GM19328 (cell line): ENCODE measurements around the gene SCN3A.

Experiments
- ATAC-seq: cut with Tn5 transposase; IDR thresholded peaks from one replicate; pipeline ENCODE4 v1.9.1; 2021; ENCODE audit warnings: mild to moderate bottlenecking, moderate library complexity; ENCODE audit not compliant: unreplicated experiment

SCN3A gene

DNA sequence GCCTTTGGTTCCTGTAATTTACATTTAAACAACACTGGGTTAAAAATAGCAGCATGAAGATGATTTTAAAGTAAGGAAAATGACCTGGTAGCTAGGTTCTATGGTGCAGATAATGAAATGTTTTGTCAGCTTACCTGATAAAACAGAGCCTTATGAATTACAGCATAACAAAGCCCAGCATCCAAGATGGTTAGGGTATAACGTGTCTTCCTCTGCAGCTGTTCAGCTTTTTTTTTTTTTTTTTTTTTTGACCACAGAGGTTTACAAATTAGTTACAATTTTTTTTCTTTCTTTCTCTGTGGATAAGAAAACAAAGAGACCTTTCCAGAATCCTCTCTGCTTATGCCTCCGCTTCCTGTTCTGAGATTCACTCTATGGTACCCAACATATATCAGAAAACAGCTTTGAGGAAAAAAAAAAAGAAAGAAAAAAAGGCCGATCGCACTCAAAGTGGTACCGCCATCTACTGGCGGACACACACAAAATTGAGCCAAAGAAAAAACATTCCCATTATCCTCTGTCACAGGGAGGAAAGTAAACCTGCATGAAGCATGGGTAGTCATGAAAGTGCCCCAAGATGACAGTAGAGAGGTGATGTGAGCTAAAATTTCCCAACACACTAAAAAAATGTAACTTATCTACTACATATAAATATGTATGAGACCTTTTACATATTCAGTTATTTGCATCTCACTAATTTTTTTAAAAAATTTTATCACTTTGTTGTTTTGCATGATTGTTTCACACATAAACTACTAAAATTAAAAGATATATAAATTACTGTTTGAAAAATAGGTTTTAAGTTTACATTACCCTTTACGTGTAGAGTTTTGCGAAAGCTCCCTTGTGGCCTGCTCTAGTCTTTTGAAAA, at the start of gene SCN3A:
SCN3A (minus strand) TSS at position 362 of the 871 bp plus-strand sequence. CDS start 27,656 bp downstream, outside the sequence.
- ATAC-seq = peak; percentile 56

DNA sequence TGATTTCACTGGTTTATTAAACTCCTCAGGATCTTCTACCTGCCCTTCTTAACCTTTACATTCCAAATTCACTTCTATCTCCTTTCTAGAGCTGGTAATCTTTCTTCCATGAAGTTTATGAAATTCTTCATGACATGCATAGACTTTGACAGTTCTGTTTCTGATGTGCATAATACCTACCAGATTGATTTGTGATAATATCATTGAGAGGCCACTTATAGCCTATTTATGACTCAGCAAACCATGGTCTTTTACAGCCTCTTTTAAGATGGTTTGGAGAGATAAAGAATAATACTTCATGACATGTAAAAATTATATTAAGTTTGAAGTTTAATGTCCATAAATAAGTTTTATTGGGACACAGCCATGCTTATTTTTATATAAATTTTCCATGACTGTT, 49.3 kb upstream of the SCN3A start:
- no peak for ATAC-seq

DNA sequence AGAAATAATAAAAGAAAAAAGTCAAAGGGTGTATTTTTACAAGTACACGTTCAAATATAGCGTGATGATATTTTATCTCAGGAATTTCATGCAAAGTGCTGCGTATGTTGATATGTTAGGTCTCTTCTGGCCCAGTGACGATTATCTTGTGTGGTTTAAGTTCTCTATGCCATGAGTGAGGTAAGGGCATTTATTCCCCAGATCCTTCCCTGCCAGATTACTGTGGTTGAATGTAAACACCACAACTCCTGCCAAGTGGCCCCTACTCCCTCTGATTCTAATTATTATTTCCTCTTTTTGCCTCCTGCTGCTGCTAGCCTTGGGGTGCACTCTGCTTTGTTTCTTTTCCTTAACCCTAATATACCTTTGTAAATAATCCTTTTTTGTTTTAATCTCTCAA, 47.5 kb upstream of the SCN3A start:
- ATAC-seq = no peak

DNA sequence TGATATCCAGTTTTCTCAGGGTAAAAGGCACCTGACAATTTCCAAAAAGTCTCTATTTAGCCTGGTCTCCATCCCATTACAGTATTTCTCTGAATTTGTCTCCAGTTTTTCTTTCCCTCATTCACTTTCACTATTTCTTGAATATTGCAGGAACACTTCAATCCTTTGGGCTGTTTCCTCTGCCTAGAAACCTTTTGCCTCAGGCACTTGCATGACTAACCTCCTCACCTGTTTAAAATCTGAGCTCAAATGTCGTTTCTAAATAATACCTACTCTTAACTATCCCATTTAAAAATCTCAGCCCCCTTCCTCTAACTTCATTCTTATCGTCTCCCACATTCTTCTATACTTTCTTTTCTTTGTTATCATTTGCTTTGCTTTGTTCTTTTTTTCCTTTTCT, 44.4 kb upstream of the SCN3A start:
- no peak for ATAC-seq

DNA sequence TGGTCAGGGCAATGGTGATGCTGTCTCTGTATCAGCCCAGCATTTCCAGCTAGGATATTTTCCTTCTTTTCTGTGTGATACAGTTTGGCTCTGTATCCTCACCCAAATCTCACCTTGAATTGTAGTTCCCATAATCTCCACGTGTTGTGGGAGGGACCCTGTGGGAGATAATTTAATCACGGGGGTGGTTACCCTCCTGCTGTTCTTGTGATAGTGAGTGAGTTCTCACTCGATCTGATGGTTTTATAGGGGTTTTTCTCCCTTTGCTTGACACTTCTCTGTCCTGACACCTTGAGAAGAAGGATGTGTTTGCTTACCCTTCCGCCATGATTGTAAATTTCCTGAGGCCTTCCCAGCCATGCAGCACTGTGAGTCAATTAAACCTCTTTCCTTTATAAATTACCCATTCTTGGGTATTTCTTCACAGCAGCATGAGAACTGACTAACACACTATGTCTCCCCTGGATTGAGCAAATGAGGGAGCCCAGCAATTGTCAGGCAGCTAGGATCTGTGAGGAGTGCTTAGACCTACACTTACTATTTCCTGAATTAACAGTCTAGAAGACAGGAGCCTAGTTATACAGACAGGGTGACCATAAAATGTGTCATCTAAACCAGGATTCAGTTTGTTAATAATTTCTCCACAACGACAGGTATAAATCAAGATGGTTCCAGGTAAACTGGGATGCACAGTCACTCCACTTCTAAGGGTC, 41.4 kb upstream of the SCN3A start:
- no peak for ATAC-seq

DNA sequence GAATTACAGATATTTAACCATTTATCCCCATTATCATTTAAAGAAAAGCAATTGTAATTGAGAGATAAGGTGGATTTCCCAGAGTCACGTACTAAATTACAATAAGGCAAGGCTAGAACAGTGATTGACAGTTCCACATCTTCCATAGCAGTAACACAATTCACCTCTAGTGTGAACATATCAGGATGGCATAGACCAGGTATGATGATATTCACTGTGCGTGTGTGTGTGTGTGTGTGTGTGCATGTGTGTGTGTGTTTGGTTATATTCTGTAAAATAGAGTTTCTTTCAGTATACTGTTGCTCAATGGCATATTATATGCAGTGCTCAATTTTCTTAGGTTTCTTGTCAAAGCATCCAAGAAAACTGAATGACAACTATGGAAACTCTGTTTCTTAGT, 37.1 kb upstream of the SCN3A start:
- no peak for ATAC-seq

DNA sequence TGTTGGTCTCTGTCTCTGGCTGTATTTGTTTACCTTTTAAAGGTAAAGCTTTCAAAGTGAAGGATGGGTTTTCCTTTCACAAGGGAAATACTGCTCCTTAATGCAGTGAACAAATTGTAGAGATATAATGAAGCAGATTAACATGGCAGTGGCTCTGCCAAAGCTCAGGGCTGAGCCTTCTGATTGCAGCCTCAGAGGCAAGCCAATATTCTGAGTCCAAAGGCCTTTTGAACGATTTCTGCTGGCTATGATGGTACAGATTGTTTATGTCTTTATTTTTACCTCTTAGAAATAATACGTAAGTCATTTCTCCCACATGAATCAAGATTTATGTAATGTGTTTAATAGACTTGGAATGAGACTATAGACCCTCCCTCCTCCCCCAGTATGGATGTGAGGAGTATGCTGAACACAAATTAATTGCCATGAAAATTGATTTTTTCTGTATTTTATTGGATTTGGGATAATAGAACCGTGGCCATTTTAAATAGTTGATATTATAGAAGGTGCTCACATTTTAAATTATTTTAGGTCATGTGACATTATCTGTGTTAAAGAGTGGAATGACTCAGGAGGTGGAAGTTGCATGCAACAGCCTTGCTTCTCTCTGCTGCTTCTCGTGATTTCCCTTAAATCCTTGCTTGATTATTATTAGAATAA, 36.1 kb upstream of the SCN3A start:
- no peak for ATAC-seq

DNA sequence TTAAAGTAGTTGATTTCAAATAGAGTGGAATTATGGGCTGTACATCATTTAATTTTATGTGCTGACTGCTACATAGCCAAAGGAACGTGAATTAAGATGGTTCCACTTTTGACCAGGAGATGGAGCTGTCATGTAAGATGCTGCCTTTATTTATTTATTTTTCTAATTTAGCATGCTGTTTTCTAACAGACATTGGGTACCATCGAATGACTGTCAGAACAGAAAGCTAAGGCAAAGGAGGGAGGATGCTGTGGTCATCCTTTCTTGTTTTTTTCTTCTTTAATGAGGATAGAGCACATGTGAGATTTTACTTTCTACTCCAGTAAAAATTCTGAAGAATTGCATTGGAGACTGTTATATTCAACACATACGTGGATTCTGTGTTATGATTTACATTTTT, 35.4 kb upstream of the SCN3A start, which contains the start of gene SCN2A:
SCN2A (plus strand) TSS at position 185 of the 400 bp plus-strand sequence. CDS start 56,410 bp downstream, outside the sequence.
- no peak for ATAC-seq

DNA sequence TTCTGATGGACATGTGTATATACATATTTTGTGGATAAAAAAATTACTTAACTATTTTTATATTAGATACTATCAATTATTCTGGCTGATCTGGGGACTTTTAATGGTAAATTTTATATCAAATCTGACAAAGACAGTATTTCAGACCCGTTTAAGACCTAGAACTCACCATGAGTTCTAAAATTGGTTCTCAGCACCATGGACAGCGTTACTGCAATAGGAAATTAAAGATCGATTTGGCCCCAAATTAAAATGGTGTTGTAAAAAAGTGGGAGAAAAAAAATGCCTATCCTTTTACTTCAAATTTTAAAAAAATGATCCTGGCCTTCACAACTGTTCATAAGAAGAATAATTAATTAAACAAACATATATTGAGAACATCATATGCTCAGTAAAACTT, 34.4 kb upstream of the SCN3A start:
- ATAC-seq = no peak

DNA sequence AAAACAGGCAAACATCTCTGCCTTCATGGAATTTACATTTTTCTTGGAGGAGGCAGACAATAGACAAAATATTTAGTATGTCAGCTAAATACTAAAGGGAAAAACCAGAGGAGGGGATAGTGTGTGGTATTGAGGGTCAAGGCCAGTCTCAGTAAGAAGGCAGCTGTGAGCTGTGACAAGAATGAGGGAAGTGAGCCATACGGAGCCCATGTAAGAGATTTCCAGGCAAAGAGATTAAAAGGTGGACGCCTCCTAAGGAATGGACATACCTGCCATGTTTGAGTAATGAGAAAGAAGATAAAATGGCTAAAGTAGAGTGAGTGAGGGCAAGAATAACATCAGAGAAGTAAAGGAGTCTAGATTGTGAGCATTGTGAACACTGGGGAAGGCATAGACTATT, 33.2 kb upstream of the SCN3A start:
- no peak for ATAC-seq

DNA sequence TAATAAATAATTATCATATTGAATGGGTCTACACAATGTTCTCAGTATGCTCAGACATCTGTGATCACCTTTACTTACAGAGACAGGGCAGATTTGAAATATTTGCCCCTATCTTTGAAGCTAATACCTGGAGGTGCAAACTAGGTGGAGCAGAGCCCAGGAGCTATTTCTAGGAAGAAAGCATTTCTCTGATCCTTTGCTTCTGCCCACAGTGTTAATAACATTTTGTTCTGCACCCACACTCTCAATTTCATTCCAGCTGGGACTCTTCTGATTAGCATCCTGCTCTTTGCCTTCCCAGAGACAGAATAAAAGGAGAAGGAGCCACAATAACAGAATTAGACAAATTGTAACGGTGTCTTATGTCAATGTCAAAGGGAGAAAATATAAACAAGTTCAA, 23.7 kb upstream of the SCN3A start:
- no peak for ATAC-seq

DNA sequence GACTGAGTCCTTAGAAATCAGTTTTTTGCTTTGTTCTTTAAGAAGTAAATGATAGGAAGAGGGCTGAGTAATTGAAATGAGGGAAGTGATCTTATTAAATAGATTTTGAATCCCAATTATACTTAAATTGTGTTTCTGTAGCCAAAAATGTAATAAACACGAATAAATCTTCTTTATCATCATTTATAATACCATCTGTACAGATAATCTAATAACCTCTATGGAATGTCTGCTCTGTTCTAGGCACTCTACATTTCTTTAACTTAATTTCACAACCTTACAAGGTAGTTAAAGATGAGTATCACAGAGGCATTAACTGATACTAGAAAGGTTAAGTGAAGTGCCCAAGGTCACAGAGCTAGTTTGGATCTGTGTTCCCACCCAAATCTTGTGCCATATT, 21.1 kb upstream of the SCN3A start:
- no peak for ATAC-seq

DNA sequence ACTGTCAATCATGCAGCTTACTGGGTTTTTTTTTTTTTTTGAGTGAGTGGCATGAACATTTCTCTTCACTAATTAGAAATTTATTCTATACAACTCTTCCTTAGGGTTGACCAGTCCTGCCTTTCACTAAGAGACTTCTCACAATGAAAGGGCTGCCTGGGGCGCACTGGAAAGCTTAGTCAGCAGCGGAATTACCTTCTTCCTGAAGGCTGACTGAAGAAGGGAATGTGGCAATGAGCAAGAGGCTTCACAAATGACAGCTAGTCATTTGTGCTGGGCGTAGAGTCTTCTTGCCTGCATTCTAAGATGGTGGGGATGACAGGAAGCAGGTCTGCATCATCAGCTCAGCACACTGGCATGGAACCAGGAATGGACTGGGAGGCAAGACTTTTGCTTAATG, 15.6 kb upstream of the SCN3A start:
- ATAC-seq = no peak

DNA sequence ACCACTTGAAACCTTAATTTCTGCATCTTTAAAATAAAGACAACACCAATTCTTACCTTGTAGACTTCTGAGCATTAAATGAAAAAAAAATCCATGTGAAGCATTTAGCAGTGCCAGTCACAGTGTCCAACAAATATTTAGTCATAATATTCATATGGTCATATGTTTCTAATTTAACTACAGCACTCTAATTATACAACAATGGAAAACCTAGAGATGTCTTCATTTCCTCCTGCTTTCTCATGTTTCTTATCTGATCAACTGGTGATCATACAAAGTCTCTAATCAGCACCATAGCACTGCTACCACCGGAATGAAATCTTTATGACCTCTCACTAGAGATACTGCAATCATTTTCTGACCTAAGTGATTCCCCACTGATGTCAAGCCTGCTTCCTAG, 10.2 kb upstream of the SCN3A start:
- no peak for ATAC-seq

DNA sequence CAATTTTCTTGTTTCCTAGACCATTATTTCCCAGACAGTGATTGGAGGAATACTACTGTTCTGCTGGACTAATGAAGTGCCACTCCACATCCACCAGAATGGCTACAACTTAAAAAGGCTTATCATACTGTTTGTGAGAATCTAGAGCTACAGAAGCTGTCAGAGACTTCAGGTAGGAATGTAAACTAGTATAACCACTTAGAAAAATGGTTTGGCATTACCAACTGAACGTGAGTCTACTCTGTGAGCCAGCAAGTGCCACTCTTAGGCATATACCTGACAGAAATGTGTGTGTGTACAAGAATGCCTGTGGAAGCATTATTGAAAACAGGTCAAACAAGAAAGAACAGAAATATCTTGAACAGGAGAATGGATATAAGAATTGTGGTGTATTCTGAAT, 4.2 kb upstream of the SCN3A start:
- ATAC-seq = no peak

DNA sequence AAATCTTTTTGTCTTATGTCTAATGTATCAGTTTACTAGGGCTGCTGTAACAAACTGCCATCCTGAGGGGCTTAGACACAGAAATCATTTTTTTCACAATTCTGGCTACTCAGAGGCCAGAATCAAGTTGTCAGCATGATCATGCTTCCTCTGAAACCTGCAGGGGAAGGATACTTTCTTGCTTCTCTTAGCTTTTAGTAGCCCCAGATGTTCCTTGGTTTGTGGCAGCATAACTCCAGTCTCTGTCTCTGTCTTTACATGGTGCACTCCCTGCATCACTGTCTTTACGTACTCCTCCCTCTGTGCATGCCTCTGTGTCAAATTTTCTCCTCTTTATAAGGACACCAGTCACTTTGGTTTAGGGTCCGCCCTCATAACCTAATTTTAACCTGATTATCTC, 2.0 kb upstream of the SCN3A start:
- ATAC-seq = no peak

DNA sequence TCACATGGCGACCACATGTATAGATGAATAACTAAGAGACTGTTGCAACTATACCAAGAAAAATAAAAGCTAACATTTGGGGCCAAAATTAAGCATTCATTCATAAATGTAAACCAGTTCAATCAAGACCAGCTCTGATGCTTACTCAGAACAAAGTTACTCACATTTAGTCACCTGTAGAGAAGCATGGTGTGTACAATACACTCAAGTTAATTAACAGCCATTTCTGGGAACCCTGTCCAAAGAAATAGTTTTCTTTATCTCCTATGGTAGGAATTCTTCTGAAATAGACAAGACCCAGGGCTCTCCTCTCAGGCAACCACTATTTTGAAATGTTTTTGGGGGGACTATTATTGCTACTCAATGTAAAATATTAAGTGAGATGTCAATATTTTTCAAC, 1.6 kb downstream of the SCN3A start:
- no peak for ATAC-seq

DNA sequence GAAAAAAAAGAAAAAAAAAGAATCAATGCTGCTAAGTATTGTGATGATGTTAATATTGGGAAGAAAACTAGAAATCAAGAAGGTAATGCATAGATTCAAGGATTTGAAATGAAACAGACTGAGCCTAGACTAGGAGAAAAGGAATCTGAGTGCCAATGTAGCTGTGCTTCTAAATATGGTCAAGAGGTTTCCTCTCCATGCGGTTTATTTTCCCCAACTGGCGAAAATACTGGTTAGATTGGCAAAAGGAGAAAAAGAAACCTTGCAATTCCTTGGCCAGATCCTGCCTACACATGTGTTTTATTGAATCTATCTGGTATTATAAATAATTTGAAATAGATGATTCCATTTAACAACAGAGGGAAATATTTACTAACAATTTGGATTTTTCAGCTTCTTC, 5.7 kb downstream of the SCN3A start:
- no peak for ATAC-seq

DNA sequence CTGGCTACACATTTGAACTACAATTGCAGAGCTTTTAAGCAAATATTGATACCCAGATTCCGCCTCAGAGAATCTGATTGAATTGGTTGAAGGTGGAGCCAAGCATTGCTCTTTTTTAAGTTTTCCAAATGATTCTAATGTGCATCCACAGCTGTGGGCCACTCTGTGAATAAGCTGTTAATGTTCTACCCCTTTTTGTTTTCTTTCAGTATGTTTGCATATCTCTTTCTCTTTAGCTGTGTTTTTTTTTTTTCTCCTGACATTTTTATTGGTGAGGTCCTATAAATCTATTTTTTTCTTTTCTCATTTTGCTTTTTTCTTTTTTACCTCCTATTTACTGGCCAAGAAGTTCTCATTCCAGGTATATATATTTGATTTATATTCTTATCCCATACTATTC, 6.5 kb downstream of the SCN3A start:
- ATAC-seq = no peak

DNA sequence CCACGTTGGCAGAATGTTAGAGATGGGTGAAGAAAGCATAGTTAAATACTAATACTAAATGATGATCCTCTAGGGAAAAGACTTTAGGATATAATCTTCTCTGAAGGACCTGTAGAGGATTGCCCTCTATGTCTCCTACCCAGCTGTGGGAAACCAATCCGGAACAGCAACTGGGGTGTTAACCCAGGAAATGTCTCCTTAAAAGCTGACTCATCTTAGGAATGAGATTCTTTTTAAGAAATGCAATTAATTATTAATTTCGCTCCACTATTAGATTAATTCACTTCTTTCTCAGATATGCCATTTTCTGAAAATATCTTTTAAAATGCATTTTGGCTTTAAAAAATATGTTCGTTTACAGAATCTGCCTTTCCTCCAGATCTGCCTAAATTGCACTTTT, 7.4 kb downstream of the SCN3A start:
- no peak for ATAC-seq

DNA sequence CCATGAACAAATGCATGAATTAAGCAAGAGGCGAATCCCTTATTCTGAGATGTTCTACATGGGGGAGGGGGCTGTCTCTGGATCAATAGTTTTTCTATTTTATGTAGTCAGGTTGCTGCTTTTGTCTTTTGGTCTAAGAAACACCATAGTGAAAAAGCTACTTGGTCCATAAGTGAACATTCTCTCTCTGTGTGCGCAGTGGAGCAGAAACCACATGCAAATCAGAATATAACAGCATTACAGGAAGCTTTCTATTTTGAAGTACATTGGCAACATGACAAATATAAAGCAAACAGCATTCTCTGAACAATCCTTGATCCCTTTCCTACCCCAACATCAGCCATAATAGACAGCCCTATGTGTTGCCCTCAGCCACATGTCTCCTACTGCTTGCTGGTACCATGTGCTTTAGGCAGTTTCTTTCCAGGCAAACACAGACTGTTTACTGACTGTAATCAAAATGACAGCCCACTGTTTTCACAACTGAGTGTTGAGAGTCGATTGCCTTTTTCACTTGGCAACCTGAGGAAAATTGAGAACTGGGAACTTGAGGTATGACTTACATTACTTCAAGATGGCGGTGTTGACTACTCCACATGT, 10.6 kb downstream of the SCN3A start:
- peak; percentile 96 for ATAC-seq
